HG02852 (cell line): ENCODE measurements around the gene MAP3K9.

Source experiments
- ATAC-seq: cut with Tn5 transposase; IDR thresholded peaks from one replicate; pipeline ENCODE4 v1.9.1; 2021; ENCODE audit warnings: mild to moderate bottlenecking, moderate library complexity; ENCODE audit not compliant: unreplicated experiment

MAP3K9 gene

GRCh38 chr14:70701610-70702009 lies 107.7 kb downstream of the MAP3K9 start:
- no peak for ATAC-seq

GRCh38 chr14:70700955-70701585 lies 108.2 kb downstream of the MAP3K9 start:
- no peak for ATAC-seq

GRCh38 chr14:70699646-70700045 lies 109.7 kb downstream of the MAP3K9 start:
- no peak for ATAC-seq

GRCh38 chr14:70698288-70698687 lies 111.0 kb downstream of the MAP3K9 start:
- no peak for ATAC-seq

GRCh38 chr14:70697701-70698100 lies 111.6 kb downstream of the MAP3K9 start:
- no peak for ATAC-seq

GRCh38 chr14:70696026-70696425 lies 113.3 kb downstream of the MAP3K9 start:
- no peak for ATAC-seq

GRCh38 chr14:70692210-70692609 lies 117.1 kb downstream of the MAP3K9 start:
- no peak for ATAC-seq

- no peak for ATAC-seq
These were observed 123.7 kb downstream of the MAP3K9 start for GRCh38 chr14:70685474-70686197.

GRCh38 chr14:70683983-70684382 lies 125.3 kb downstream of the MAP3K9 start:
- no peak for ATAC-seq

GRCh38 chr14:70680748-70681147 lies 128.6 kb downstream of the MAP3K9 start:
- no peak for ATAC-seq

- ATAC-seq = no peak
These were observed 132.0 kb downstream of the MAP3K9 start for GRCh38 chr14:70677341-70677740.
